ENCODE results near the gene CANT1. TPM values are rescaled to one million over a fixed set of nuclear protein-coding genes. Genes with fewer than 3 reads are reported as not detected.

The CANT1 gene
- total and polyA plus RNA-seq, 12 donors: 10.3 to 78.3 (median 40.4) TPM

- H3K4me3 ChIP-seq: peak overlapping the region in 1 of 4 donors; percentile 63
- intact Hi-C loops (cut with DNase I): no loop called here
- H3K9me3 ChIP-seq (replicated peaks in 1 of 3): no peaks in the 10 kb centered on the region
- peaks cover 0 to 18% of the 10 kb centered on the region in 2 donors for H3K36me3 ChIP-seq (replicated peaks in 1 of 2)
- H3K27me3 ChIP-seq: no peaks in the 10 kb centered on the region
- H3K27ac ChIP-seq: peak overlapping the region in 3 of 5 donors; percentile 75 to 89 (median 77)
- TF ChIP-seq CTCF (IDR thresholded peaks at IDR 0.05) (no peak), POLR2A (IDR thresholded peaks at IDR 0.05) (no peak)
- WGBS, 4 donors: 56 to 69% (median 61%) methylated on average over 12 to 20 of the region's 20 CpGs
- DNase-seq: peak in 2 of 7 donors; percentile 30 to 39
- peaks cover 31 to 53% of the 10 kb centered on the region in 2 donors for H3K4me1 ChIP-seq (replicated peaks in 1 of 2)
Observed at GRCh38 chr17:78976907-78977680, 32.5 kb downstream of the CANT1 start.

- TF ChIP-seq POLR2A (IDR thresholded peaks at IDR 0.05): no peak
- no peak for TF ChIP-seq CTCF (IDR thresholded peaks at IDR 0.05)
Observed at GRCh38 chr17:78974635-78975591, 34.7 kb downstream of the CANT1 start.

GRCh38 chr17:78973792-78974520, 35.6 kb downstream of the CANT1 start:
- DNase-seq: peak in 1 of 7 donors; percentile 29
- Histone ChIP-seq H3K4me3 (no peak overlapping the region), H3K36me3 (replicated peaks in 1 of 2) (peaks cover 0 to 32% of the 10 kb centered on the region in 2 donors), H3K27me3 (no peaks in the 10 kb centered on the region), H3K27ac (peak overlapping the region in 1 of 5 donors; percentile 48), H3K9me3 (replicated peaks in 1 of 3) (no peaks in the 10 kb centered on the region), H3K4me1 (replicated peaks in 1 of 2) (peaks cover 21 to 54% of the 10 kb centered on the region in 2 donors)
- no peak for TF ChIP-seq POLR2A (IDR thresholded peaks at IDR 0.05)
- 80 to 85% (median 84%) methylated on average over 21 to 23 of the region's 23 CpGs for WGBS, 4 donors
- intact Hi-C loops (cut with DNase I): loop anchor here in 1 of 2 donors (5.0 kb wide), 1 partner anchor 107 kb away; no protein-coding TSS in a partner anchor

More at GRCh38 chr17:78974635-78975591, 34.7 kb downstream of the CANT1 start:
- no peaks in the 10 kb centered on the region for H3K27me3 ChIP-seq
- peaks cover 28 to 62% of the 10 kb centered on the region in 2 donors for H3K4me1 ChIP-seq (replicated peaks in 1 of 2)
- WGBS, 4 donors: 42 to 71% (median 59%) methylated on average over 17 to 30 of the region's 30 CpGs
- peak in 6 of 7 donors; percentile 78 to 85 (median 80) for DNase-seq
- intact Hi-C loops (cut with DNase I): loop anchor here in 1 of 2 donors (5.0 kb wide), 1 partner anchor 108 kb away; no protein-coding TSS in a partner anchor
- peak overlapping the region in 4 of 5 donors; percentile 13 to 89 (median 64) for H3K27ac ChIP-seq
- peaks cover 0 to 23% of the 10 kb centered on the region in 2 donors for H3K36me3 ChIP-seq (replicated peaks in 1 of 2)
- no peaks in the 10 kb centered on the region for H3K9me3 ChIP-seq (replicated peaks in 1 of 3)
- peak overlapping the region in 1 of 4 donors; percentile 12 for H3K4me3 ChIP-seq

- peaks cover 14 to 46% of the 10 kb centered on the region in 2 donors for H3K4me1 ChIP-seq (replicated peaks in 1 of 2)
- peak overlapping the region in 2 of 5 donors; percentile 17 to 48 for H3K27ac ChIP-seq
- peaks cover 0 to 39% of the 10 kb centered on the region in 2 donors for H3K36me3 ChIP-seq (replicated peaks in 1 of 2)
- intact Hi-C loops (cut with DNase I): loop anchor here in 1 of 2 donors (5.0 kb wide), 1 partner anchor 106 kb away; no protein-coding TSS in a partner anchor
- TF ChIP-seq CTCF (IDR thresholded peaks at IDR 0.05): no peak
- TF ChIP-seq POLR2A (IDR thresholded peaks at IDR 0.05): no peak
- no peak overlapping the region for H3K4me3 ChIP-seq
- 75 to 79% (median 79%) methylated on average over 5 to 11 of the region's 11 CpGs for WGBS, 4 donors
- H3K9me3 ChIP-seq (replicated peaks in 1 of 3): no peaks in the 10 kb centered on the region
- no peaks in the 10 kb centered on the region for H3K27me3 ChIP-seq
- peak in 2 of 7 donors; percentile 39 to 43 for DNase-seq
Observed at GRCh38 chr17:78973196-78973595, 36.4 kb downstream of the CANT1 start.
